Limb (tissue), 2 donors: ENCODE results near the gene ZBTB17.

Source experiments
- DNase-seq, 2 donors: peaks; one replicate each; pipeline ENCODE4 v3.0.0-alpha.2; 2016; ENCODE audit errors: extremely low spot score in 2 of 2

The ZBTB17 gene

GRCh38 chr1:15960808-15961207 is 15.1 kb downstream of the ZBTB17 start:
- no peak for DNase-seq

GRCh38 chr1:15959827-15960446 is 16.0 kb downstream of the ZBTB17 start:
- no peak for DNase-seq

DNA sequence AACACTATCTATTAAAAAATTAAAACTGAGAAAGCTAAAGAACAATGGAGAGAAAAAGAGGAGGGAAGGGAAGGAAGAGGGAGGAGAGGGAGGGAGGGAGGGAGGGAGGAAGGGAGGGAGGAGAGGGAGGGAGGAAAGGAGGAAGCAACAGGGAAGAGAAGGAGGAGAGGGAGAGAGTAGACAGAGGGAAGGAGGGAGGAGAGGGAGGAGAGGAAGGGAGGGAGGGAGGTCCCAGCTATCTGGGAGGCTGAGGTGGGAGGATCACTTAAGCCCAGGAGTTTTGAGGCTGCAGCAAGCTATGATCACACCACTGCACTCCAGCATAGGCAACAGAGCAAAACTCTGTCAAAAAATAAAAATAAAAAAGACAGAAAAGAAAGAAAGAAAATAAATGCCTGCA is 16.5 kb downstream of the ZBTB17 start:
- no peak for DNase-seq

DNA sequence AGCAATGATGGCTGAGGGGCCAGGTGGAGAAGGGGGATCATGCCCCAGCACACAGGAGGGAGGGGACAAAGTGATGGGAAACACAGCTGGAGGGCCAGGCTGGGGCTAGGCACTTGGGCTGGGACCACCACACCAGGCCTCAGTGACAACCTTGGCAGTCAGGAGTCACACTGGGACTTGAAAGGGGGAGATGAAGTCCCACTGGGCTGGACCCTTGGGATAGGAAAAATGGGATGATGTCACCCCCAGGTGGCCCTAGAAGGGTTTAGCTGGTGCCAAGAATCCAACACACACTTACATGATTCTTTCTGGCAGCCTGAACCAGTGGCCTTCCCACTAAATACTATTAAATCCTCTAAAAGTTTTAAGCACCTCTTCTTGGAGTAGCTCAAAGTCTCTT is 17.1 kb downstream of the ZBTB17 start:
- peak in 1 of 2 donors; percentile 34 for DNase-seq

- DNase-seq = no peak
These were observed 17.8 kb downstream of the ZBTB17 start for GRCh38 chr1:15958111-15958510.

DNA sequence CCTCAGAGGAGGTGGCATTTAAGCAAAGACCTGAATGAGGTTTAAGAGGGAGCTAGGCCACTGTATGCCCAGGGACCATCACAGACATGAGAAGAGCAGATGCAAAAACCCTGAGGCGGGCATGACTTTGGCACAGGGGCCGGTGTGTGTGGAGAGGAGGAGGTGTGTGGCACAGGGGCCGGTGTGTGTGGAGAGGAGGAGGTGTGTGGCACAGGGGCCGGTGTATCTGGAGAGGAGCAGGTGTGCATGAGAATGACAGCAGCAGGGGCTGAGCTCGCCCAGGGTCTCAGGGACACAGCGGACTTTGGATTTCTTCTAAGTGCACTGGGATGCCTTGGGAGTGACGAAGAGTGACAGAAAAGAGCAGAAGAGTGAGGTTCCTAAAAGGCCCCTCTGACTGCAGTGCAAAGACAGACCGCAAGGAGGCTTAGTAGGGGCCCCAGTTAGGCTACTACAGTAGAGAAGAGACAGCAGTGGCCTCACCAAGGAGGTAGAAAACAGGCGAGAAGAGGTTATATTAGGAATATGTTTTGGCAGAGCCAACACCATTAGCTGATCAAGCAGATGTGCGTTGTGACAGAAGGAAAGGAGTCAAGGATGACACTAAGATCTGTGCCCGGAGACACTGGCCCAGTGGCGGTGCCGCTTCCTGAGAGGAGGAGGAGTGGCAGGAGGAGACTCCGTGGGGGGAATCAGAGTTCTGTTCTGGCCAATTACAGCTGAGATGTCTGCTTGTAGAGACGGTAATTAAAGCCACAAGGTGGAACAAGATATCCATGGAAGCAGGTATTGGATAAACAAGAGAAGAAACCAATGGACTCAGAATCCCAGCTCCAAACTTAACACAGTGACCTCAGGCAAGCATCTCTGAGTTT is 18.4 kb downstream of the ZBTB17 start:
- no peak for DNase-seq

- no peak for DNase-seq
These were observed 19.8 kb downstream of the ZBTB17 start for GRCh38 chr1:15956150-15956549.

DNA sequence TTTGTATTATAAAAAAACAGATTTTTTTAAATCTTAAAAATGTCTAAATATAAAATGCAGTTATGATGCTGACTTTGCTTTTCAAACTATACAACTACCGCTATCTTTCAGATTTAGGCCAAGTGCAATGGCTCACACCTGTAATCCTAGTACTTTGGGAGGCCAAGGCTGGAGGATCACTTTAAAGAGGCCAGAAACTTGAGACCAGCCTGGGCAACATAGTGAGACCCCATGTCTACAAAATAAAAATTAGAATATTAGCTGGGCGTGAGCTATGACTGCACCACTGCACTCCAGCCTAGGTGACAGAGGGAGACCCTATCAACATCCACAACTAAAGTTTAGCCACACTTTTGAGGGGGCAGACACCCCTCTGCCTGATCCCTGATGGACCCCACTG is 20.3 kb downstream of the ZBTB17 start:
- DNase-seq = no peak

DNA sequence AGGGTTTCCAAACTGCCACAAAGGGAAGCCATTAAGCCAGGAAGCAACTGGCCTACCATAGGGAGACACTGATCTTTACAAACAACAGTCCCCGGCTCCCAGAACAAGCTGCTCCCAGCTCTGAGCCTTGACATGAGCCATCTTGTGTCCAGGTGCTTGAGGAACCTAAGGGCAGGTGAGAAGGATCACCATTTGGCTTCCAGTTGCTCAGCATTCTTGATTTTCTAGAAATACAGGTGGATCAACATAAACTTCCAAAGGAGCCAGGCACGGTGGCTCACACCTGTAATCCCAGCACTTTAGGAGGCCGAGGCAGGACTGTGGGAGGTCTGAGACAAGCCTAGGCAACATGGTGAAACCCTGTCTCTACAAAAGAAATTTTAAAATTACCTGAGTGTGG is 21.6 kb downstream of the ZBTB17 start:
- DNase-seq = no peak

GRCh38 chr1:15953791-15954241 is 22.1 kb downstream of the ZBTB17 start:
- no peak for DNase-seq

DNA sequence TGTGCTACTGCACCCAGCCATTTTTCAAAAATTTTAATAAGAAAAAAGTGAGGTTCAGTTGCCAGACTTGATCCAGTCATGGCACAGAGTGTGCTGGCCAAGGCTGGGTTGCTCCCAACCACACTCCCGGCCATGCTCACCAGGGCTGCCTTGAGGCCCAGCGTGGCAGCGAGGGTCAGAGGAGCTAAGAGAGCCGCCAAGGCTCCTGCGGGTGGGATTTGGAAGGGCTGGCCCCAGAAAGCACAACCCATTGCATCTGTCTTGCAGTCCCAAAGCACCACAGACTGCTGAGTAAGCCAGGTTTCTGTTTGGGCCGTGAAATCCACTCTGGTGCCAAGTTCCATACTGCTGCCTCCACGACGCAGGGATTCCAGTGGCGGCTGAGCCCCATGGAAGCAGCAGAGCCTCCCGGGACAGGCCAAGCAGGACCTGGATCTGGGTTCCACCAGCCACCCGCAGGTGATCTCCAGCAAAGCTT is 22.6 kb downstream of the ZBTB17 start:
- peak in 1 of 2 donors; percentile 35 for DNase-seq

DNA sequence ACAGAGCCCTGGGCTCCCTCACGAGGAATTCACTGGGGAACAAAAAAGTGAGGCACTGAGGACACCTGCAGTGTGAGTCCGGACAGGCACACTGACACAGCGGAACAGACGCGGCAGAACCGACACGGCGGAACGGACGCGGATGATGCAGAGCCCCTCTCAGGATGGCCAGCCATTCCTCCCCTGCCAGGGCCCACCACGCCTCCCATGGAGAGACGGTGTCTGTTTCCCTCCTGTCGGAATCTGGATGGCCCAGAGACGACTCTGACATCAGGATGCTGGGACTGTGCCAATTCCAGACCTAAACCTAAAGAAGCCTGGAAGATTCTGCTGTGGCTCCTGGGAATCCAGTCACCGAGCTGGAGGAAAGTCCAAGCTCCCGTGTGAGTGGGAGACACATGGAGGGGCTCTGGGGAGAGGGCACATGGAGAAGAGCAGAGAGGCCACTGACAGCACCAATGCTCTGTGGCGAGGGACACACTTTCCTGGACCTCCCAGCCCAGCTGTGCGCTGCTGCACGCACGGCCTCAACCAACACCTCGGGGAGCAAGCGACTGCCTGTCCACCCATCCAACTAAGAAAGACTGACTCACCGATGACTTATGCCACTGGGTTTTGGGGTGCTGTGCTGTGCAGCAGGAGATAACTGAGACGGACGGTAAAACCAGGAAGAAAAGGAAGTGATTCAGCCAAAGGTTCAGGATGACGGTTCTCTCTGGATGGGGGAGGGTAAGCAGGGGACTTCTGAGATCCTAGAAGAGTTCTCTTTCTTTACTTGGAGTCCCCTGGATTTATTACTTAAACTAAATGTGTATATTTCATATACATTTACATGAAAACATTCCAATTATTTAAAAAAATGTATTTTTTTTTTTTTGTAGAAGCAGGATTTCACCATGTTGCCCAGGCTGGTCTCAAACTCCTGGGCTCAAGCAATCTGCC is 23.3 kb downstream of the ZBTB17 start:
- peak in 1 of 2 donors; percentile 45 for DNase-seq

GRCh38 chr1:15951341-15952153 is 24.4 kb downstream of the ZBTB17 start:
- peak in 1 of 2 donors; percentile 35 for DNase-seq

GRCh38 chr1:15950763-15951295 is 25.1 kb downstream of the ZBTB17 start:
- DNase-seq = peak; percentile 36 to 59

DNA sequence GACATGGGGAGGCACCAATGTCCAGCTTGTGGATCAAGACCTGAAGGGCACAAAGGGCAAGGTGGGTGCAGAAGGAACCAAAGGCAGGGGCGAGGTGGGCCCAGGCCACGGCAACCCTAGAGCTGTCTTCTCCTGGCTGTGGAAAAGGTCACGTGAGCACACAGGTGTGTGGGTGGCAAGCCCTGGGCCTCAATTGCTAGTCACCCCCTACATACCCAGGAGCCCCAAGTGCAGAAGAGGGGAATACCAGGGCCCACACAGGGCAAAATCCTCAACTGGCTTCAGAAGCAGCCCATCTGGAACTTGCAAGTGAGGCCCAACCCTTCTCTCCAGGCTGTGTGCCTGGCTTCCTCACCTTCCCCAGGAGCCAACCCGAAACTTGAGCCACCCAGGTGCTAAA is 25.6 kb downstream of the ZBTB17 start:
- DNase-seq = no peak

GRCh38 chr1:15949453-15950245 is 26.3 kb downstream of the ZBTB17 start:
- peak; percentile 77 to 81 for DNase-seq

GRCh38 chr1:15948595-15949452 is 27.1 kb downstream of the ZBTB17 start:
- DNase-seq = peak; percentile 48 to 53

GRCh38 chr1:15948091-15948591 is 27.8 kb downstream of the ZBTB17 start:
- no peak for DNase-seq
